ENCODE data around the gene SESN3. TPM values are rescaled to one million over a fixed set of nuclear protein-coding genes. Genes with fewer than 3 reads are reported as not detected.
"Not testable (repeated sequence)": the region's sequence is repeated elsewhere in the genome, so short reads cannot be mapped to it uniquely, and the experiment has no call there.

SESN3 gene
- total RNA-seq: 10 to 100 TPM in 1 of 2 donors, 1 to 10 TPM in 1; 9.9 to 13.3 TPM

DNA sequence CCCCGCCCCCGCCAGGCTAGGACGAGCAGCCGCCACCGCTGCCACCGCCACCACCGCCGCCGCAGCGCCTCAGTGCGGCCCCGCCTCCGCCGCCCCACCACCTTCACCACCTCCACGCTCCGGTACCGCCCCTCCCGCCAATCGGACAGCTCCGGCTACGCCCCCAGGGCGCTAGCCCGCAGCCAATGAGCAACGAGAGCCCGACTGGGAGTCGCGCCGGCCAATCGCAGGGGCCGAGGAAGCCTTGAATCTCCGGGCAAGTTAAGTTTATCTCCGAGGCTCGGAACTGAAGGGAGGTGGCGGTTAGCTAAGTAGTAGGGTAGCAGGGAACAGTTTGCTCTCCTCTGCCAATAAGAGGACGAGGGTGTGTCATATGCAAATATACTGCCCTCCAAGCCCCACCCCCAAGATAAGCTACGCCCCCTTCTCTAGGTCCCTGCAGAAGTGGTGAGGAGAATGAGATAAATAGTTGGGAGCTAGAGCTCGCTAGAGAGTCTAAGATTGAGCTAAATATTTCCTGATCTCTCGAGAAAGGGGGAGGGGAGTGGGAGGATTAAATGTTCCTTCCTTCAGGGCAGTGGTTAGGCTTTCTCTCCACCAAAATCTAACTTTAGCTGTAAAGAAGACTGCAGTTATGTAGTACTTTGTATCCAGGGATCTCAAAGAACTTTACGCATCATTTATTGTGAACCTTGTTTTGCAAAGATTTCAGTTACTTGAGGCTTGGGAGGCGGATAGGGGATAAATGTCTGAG lies at the start of gene SESN3:
SESN3 (minus strand) TSS at position 76 of the 754 bp plus-strand sequence. CDS start 342 bp downstream, outside the sequence.
- peak within 1 kb of the TSS; percentile 82 to 91 for H3K4me3 ChIP-seq
- H3K27me3 ChIP-seq: no peaks in the 10 kb centered on the region
- peaks cover 0 to 9% of the 10 kb centered on the region in 2 donors for H3K4me1 ChIP-seq
- peak within 1 kb of the TSS; percentile 84 to 87 for H3K27ac ChIP-seq
- no peaks in the 10 kb centered on the region for H3K9me3 ChIP-seq
- DNase-seq (ENCODE audit: low spot score): peak; percentile 99
- no peaks in the 10 kb centered on the region for H3K36me3 ChIP-seq
- TF ChIP-seq, protein P1, sequence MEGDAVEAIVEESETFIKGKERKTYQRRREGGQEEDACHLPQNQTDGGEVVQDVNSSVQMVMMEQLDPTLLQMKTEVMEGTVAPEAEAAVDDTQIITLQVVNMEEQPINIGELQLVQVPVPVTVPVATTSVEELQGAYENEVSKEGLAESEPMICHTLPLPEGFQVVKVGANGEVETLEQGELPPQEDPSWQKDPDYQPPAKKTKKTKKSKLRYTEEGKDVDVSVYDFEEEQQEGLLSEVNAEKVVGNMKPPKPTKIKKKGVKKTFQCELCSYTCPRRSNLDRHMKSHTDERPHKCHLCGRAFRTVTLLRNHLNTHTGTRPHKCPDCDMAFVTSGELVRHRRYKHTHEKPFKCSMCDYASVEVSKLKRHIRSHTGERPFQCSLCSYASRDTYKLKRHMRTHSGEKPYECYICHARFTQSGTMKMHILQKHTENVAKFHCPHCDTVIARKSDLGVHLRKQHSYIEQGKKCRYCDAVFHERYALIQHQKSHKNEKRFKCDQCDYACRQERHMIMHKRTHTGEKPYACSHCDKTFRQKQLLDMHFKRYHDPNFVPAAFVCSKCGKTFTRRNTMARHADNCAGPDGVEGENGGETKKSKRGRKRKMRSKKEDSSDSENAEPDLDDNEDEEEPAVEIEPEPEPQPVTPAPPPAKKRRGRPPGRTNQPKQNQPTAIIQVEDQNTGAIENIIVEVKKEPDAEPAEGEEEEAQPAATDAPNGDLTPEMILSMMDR (IDR thresholded peaks at IDR 0.05): peak in 1 of 2 donors; percentile 25

DNA sequence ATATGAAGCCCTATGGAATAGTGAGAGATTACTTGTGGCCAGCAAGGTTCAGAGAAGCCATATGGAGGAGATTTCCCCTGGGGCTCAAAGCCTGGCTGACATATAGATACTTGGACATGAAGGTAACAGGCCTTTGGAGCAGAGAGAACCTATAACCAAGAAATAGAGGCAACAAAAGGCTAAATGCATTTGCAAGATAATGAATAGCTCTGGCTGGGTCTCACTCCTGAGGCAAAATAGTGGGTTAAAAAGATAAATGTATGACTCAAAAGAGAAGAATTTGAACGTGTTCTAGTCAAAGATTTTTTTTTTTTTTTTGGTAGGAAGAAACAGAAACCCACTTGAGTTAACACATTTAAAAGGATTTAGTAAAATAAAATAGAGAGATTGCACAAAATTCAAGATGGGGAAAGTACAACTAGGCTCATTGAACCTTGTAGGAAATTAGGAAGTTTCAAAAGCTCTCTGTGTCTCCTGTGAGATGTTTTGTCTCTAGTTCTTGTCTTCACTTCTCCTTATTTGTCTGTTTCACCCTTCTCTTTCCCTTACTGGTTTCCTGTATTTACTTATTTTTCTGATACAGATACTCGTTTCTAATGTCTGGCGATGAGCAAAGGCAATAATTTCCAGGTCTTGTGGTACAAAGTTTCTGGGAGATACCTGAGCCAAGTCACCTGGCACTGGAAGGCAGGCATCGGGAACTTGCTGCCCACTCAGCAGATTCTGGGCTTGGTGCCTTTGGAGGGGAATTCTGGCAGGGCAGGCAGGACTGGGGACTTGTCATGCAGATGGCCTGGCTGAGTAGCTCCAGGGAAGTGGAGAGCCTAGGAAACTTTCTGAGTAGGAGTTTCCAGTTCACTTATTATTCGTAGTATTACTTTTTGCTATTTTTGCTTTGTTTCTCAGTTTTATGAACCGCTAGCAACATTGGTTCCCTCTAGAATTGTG lies 49.2 kb upstream of the SESN3 start:
- Histone ChIP-seq H3K9me3 (no peaks in the 10 kb centered on the region), H3K36me3 (no peaks in the 10 kb centered on the region), H3K4me3 (no peak overlapping the region), H3K4me1 (peaks cover 0 to 5% of the 10 kb centered on the region in 2 donors), H3K27me3 (no peaks in the 10 kb centered on the region), H3K27ac (no peak overlapping the region)
- no peak for DNase-seq (ENCODE audit: low spot score)
- TF ChIP-seq, protein P1 (IDR thresholded peaks at IDR 0.05): no peak

DNA sequence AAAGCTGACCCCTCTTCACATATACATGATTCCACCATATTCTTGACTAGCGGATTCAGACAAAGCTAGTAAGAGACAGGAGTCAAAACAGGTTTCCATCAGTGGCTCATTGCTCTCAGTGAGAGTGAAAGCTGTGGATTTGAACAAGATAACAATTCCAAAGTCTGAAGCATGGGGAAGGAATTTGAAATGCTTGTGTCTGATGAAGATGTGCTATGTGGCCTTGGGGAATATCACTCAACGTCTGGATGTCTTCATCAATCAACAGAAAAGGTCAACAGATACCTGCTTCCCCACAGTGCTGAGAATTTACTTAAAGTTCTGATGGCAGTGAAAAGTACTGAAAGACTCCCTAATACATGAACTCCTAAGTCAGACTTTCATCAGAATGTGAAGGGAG lies 46.9 kb upstream of the SESN3 start:
- TF ChIP-seq, protein P1 (IDR thresholded peaks at IDR 0.05): no peak
- Histone ChIP-seq H3K4me3 (no peak overlapping the region), H3K27me3 (no peaks in the 10 kb centered on the region), H3K36me3 (no peaks in the 10 kb centered on the region), H3K27ac (no peak overlapping the region), H3K9me3 (no peaks in the 10 kb centered on the region), H3K4me1 (peaks cover 0 to 5% of the 10 kb centered on the region in 2 donors)
- DNase-seq (ENCODE audit: low spot score): no peak

DNA sequence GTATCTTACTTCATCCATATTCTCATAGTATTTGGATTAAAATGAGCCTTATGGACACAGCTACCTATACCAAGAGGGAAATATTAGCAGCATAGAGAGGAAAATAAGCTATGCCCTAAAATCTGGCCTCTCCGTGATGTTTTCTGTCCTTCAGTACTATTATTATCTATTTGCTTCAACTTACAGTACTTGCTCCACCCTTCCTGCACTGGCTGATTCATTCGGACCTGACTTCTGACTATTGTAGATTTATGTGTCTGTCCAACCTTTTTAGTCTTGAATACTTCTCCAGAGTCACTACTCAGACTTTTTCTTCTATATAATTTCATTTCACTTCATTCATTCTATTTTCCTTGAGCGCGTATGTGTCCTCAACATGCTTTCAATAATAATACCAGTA lies 45.1 kb upstream of the SESN3 start:
- Histone ChIP-seq H3K36me3 (no peaks in the 10 kb centered on the region), H3K4me3 (no peak overlapping the region), H3K9me3 (no peaks in the 10 kb centered on the region), H3K4me1 (no peaks in the 10 kb centered on the region), H3K27me3 (no peaks in the 10 kb centered on the region), H3K27ac (no peak overlapping the region)
- TF ChIP-seq, protein P1 (IDR thresholded peaks at IDR 0.05): no peak
- DNase-seq (ENCODE audit: low spot score): no peak

GRCh38 chr11:95273618-95274017 lies 42.6 kb upstream of the SESN3 start:
- H3K9me3 ChIP-seq; H3K4me1 ChIP-seq; H3K27ac ChIP-seq; DNase-seq (ENCODE audit: low spot score); H3K27me3 ChIP-seq; H3K4me3 ChIP-seq; H3K36me3 ChIP-seq: not testable (repeated sequence)
